Fibroblast of lung (primary cell): ENCODE results near the gene COL3A1.

Experiments
- EZH2 ChIP-seq: IDR thresholded peaks from 2 replicates; pipeline ENCODE4 v1.5.1; 2012; ENCODE audit warnings: low read length, control low read depth, mild to moderate bottlenecking; ENCODE audit errors: missing control alignments
- TF ChIP-seq, protein P1 (sequence below), 2 donors: IDR thresholded peaks in 1 of 2; conservative IDR thresholded peaks in 1 of 2; 1 replicate in 1 of 2; 2 replicates in 1 of 2; pipeline ENCODE4 v1.5.1; 2011 to 2012; ENCODE audit warnings: low read length in 2 of 2, control low read depth in 1 of 2, inconsistent platforms in 1 of 2, low read depth in 1 of 2, mild to moderate bottlenecking in 1 of 2

- TF ChIP-seq, protein P1, sequence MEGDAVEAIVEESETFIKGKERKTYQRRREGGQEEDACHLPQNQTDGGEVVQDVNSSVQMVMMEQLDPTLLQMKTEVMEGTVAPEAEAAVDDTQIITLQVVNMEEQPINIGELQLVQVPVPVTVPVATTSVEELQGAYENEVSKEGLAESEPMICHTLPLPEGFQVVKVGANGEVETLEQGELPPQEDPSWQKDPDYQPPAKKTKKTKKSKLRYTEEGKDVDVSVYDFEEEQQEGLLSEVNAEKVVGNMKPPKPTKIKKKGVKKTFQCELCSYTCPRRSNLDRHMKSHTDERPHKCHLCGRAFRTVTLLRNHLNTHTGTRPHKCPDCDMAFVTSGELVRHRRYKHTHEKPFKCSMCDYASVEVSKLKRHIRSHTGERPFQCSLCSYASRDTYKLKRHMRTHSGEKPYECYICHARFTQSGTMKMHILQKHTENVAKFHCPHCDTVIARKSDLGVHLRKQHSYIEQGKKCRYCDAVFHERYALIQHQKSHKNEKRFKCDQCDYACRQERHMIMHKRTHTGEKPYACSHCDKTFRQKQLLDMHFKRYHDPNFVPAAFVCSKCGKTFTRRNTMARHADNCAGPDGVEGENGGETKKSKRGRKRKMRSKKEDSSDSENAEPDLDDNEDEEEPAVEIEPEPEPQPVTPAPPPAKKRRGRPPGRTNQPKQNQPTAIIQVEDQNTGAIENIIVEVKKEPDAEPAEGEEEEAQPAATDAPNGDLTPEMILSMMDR (conservative IDR thresholded peaks at IDR 0.05 in 1 of 2, IDR thresholded peaks at IDR 0.05 in 1 of 2; ENCODE audit: low read depth in 1 of 2, low read length in 2 of 2) = no peak
- TF ChIP-seq EZH2 = no peak
Observed at GRCh38 chr2:188986839-188987238, 12.7 kb downstream of the COL3A1 start.
